ENCODE data around the gene CMPK2. TPM values are rescaled to one million over a fixed set of nuclear protein-coding genes. Genes with fewer than 3 reads are reported as not detected.

Gene CMPK2
- total and polyA plus RNA-seq, 9 of the 15 experiments (the other 6 are each of a cell fraction or from before 2014, with no cell fraction given): 2.6 to 10.5 (median 5.0) TPM

DNA sequence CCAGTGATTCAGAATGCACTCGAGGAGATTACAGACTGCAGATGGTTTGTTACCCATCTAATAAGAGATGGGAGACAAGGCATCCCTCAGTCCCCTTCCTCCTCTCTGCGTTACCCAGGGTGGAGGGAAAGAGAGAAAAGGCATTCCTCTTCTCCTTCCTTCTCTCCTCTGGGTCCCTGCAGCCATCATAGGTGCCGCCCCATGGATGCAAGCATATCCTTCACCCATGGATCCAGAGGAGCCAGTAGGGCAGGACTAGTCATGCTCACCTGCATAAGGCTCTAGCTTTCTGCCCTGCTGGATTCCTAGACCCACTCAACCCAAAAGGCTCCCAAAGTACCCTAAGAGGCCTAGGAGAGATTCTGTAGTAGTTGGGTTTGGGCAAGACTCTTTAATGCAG is 20.4 kb downstream of the CMPK2 start (continued):
- TF ChIP-seq CTBP1 (IDR thresholded peaks at IDR 0.05; ENCODE audit: borderline replicate concordance): 0 out of 2 replicates have a peak, but pooled peaks have one; percentile 23
- no peak for TF ChIP-seq HNRNPH1 (optimal IDR thresholded peaks at IDR 0.05; ENCODE audit: low read depth, low read length)
- no peak for TF ChIP-seq ZNF561 (CRISPR knock-in tag; conservative IDR thresholded peaks at IDR 0.05)
- TF ChIP-seq, protein P1, sequence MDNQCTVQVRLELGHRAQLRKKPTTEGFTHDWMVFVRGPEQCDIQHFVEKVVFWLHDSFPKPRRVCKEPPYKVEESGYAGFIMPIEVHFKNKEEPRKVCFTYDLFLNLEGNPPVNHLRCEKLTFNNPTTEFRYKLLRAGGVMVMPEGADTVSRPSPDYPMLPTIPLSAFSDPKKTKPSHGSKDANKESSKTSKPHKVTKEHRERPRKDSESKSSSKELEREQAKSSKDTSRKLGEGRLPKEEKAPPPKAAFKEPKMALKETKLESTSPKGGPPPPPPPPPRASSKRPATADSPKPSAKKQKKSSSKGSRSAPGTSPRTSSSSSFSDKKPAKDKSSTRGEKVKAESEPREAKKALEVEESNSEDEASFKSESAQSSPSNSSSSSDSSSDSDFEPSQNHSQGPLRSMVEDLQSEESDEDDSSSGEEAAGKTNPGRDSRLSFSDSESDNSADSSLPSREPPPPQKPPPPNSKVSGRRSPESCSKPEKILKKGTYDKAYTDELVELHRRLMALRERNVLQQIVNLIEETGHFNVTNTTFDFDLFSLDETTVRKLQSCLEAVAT (IDR thresholded peaks at IDR 0.05): peak in 1 of 2 experiments; percentile 20; a peak in 2 of 4 replicates
- no peak for TF ChIP-seq ZNF507 (tag; conservative IDR thresholded peaks at IDR 0.05)
- 0 out of 2 replicates have a peak, but pooled peaks have one; percentile 45 for TF ChIP-seq RB1 (IDR thresholded peaks at IDR 0.05; ENCODE audit: low read depth)
- no peak for TF ChIP-seq POLR2A (conservative IDR thresholded peaks at IDR 0.05)
- TF ChIP-seq NFYB (IDR thresholded peaks at IDR 0.05; ENCODE audit: extremely low read depth, insufficient read length): no peak
- no peak for TF ChIP-seq ZNF354B (CRISPR knock-in tag; IDR thresholded peaks at IDR 0.05)
- TF ChIP-seq ZNF76 (CRISPR knock-in tag; IDR thresholded peaks at IDR 0.05; ENCODE audit: borderline replicate concordance): no peak
- no peak for TF ChIP-seq CAMTA2 (CRISPR knock-in tag; conservative IDR thresholded peaks at IDR 0.05)
- no peak for TF ChIP-seq CSDE1 (IDR thresholded peaks at IDR 0.05)
- TF ChIP-seq, protein P2, sequence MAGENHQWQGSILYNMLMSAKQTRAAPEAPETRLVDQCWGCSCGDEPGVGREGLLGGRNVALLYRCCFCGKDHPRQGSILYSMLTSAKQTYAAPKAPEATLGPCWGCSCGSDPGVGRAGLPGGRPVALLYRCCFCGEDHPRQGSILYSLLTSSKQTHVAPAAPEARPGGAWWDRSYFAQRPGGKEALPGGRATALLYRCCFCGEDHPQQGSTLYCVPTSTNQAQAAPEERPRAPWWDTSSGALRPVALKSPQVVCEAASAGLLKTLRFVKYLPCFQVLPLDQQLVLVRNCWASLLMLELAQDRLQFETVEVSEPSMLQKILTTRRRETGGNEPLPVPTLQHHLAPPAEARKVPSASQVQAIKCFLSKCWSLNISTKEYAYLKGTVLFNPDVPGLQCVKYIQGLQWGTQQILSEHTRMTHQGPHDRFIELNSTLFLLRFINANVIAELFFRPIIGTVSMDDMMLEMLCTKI (IDR thresholded peaks at IDR 0.05; ENCODE audit: partially characterized antibody): no peak
- no peak for TF ChIP-seq ZNF146 (CRISPR knock-in tag; IDR thresholded peaks at IDR 0.05; ENCODE audit: unreplicated experiment)
- no peak for TF ChIP-seq PBX2 (CRISPR knock-in tag; IDR thresholded peaks at IDR 0.05; ENCODE audit: low read depth)
- TF ChIP-seq PBX2 (tag; conservative IDR thresholded peaks at IDR 0.05; ENCODE audit: low read depth): no peak
- TF ChIP-seq, protein P3, sequence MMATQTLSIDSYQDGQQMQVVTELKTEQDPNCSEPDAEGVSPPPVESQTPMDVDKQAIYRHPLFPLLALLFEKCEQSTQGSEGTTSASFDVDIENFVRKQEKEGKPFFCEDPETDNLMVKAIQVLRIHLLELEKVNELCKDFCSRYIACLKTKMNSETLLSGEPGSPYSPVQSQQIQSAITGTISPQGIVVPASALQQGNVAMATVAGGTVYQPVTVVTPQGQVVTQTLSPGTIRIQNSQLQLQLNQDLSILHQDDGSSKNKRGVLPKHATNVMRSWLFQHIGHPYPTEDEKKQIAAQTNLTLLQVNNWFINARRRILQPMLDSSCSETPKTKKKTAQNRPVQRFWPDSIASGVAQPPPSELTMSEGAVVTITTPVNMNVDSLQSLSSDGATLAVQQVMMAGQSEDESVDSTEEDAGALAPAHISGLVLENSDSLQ (IDR thresholded peaks at IDR 0.05): no peak
- 0 out of 2 replicates have a peak, but pooled peaks have one; percentile 26 for TF ChIP-seq NBN (IDR thresholded peaks at IDR 0.05; ENCODE audit: low read depth)
- no peak for TF ChIP-seq RBM22 (IDR thresholded peaks at IDR 0.05; ENCODE audit: low read depth, low read length, poor library complexity, severe bottlenecking)
- TF ChIP-seq TCF7 (IDR thresholded peaks at IDR 0.05; ENCODE audit: borderline replicate concordance): no peak
- TF ChIP-seq ZEB2 (IDR thresholded peaks at IDR 0.05): peak; percentile 84
- no peak for TF ChIP-seq SLC30A9 (CRISPR knock-in tag; IDR thresholded peaks at IDR 0.05)
- TF ChIP-seq NUFIP1 (IDR thresholded peaks at IDR 0.05; ENCODE audit: partially characterized antibody): no peak
- no peak for TF ChIP-seq ZNF589 (CRISPR knock-in tag; IDR thresholded peaks at IDR 0.05; ENCODE audit: low read depth)
- TF ChIP-seq ZNF384 (IDR thresholded peaks at IDR 0.05; ENCODE audit: low read depth, low read length): 0 out of 2 replicates have a peak, but pooled peaks have one; percentile 35
- TF ChIP-seq TCF15 (CRISPR knock-in tag; IDR thresholded peaks at IDR 0.05): no peak

Measured in K562 (cell line).